Activated B cell treated with CpG ODN at 0.5 μM for 24 hours (primary cell): ENCODE results near the gene LEPR. TPM values are rescaled to one million over a fixed set of nuclear protein-coding genes. Genes with fewer than 3 reads are reported as not detected.

Experiments
- ATAC-seq: fragments of 200-7000 bp; cut with Tn5 transposase; one replicate; pipeline ENCODE4 v1.10.0; 2021; ENCODE audit warnings: low read depth, mild to moderate bottlenecking, moderate library complexity
- CTCF ChIA-PET: fragments of 350-600 bp; sonication (Branson Sonifier 250); formaldehyde crosslinking; loops from one replicate; lab custom pipeline; 2021; ENCODE audit warnings: antibody characterized with exemption; lab: Charles Lee
- POLR2A ChIA-PET: fragments of 350-600 bp; sonication (Branson Sonifier 250); formaldehyde crosslinking; loops from one replicate; lab custom pipeline; 2021; ENCODE audit warnings: antibody characterized with exemption; lab: Charles Lee
- DNase-seq: peaks from one replicate; pipeline ENCODE4 v3.0.0; 2022
- H3K27ac Mint-ChIP-seq: one replicate; pipeline ENCODE4 v1.8.0; 2020; ENCODE audit warnings: mixed read lengths
- H3K27me3 Mint-ChIP-seq: one replicate; pipeline ENCODE4 v1.8.0; 2021; ENCODE audit warnings: mixed read lengths
- H3K36me3 Mint-ChIP-seq: one replicate; pipeline ENCODE4 v1.8.0; 2021; ENCODE audit warnings: low read depth, mixed read lengths
- H3K4me1 Mint-ChIP-seq: one replicate; pipeline ENCODE4 v1.8.0; 2021; ENCODE audit warnings: mixed read lengths
- H3K4me3 Mint-ChIP-seq: one replicate; pipeline ENCODE4 v1.8.0; 2020; ENCODE audit warnings: mild to moderate bottlenecking, mixed read lengths
- H3K9me3 Mint-ChIP-seq: one replicate; pipeline ENCODE4 v1.8.0; 2020; ENCODE audit warnings: mixed read lengths
- intact Hi-C: fragments of 100-400 bp; cut with micrococcal nuclease; formaldehyde crosslinking; loops from one replicate; pipeline ENCODE4 v1.15.1; 2024
- total RNA-seq: library from RNA; stranded (reverse); gene quantifications from 2 replicates; pipeline ENCODE4 v1.2.3, GENCODE V29; 2022
- TF ChIP-seq, protein P1 (sequence below): fragments of 200-600 bp; IDR thresholded peaks from one replicate; pipeline ENCODE4 v1.8.0; 2022; ENCODE audit warnings: antibody characterized with exemption, mild to moderate bottlenecking

The LEPR gene, protein sequence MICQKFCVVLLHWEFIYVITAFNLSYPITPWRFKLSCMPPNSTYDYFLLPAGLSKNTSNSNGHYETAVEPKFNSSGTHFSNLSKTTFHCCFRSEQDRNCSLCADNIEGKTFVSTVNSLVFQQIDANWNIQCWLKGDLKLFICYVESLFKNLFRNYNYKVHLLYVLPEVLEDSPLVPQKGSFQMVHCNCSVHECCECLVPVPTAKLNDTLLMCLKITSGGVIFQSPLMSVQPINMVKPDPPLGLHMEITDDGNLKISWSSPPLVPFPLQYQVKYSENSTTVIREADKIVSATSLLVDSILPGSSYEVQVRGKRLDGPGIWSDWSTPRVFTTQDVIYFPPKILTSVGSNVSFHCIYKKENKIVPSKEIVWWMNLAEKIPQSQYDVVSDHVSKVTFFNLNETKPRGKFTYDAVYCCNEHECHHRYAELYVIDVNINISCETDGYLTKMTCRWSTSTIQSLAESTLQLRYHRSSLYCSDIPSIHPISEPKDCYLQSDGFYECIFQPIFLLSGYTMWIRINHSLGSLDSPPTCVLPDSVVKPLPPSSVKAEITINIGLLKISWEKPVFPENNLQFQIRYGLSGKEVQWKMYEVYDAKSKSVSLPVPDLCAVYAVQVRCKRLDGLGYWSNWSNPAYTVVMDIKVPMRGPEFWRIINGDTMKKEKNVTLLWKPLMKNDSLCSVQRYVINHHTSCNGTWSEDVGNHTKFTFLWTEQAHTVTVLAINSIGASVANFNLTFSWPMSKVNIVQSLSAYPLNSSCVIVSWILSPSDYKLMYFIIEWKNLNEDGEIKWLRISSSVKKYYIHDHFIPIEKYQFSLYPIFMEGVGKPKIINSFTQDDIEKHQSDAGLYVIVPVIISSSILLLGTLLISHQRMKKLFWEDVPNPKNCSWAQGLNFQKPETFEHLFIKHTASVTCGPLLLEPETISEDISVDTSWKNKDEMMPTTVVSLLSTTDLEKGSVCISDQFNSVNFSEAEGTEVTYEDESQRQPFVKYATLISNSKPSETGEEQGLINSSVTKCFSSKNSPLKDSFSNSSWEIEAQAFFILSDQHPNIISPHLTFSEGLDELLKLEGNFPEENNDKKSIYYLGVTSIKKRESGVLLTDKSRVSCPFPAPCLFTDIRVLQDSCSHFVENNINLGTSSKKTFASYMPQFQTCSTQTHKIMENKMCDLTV
- total RNA-seq: 0.51 and 1.00 TPM in 2 replicates

DNA sequence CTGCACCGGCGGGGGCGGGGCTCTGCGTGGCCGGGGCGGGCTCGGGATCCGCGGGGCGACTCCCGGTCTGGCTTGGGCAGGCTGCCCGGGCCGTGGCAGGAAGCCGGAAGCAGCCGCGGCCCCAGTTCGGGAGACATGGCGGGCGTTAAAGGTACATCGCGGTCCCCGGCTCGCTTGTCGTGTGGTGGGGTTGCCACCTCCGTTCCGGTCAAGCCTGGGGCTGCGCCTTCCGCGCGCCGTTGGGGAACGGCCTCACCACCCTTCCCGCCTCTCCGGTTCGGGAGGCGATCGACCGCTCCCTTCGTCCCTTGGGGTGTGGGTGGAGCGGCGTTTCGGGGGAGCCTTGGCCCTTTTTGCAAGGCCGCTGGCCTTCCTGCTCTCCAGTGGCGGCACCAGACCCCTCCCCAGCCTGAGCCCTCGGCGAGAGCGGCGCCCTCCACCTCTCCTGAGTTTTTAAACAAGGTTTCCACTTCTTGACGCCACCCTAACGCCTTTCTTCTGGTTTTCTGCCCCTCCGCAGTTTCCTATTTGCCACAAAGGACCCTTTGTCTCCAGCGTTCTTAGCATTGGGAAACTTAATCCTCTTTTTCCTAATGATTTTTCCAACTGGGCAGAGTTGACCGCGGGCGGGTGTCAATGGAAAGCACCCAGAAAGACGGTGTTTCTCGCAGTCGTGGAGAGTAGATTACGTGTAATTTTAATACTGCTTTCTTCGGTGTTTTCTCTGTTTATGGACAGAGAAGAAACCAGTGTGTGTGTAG is at the start of gene LEPR, which contains the start of gene LEPROT:
Gene LEPR, plus strand, starts transcription at position 79 of the 761 bp plus-strand sequence. CDS start 144,898 bp downstream, outside the sequence.
Gene LEPROT, plus strand, starts transcription at position 79 of the 761 bp plus-strand sequence. Its CDS starts 57 bp downstream, at position 136.
- ATAC-seq (no peak), DNase-seq (no peak)
- peaks cover 6% of the 10 kb centered on the region for H3K27me3 Mint-ChIP-seq
- intact Hi-C loops: loop anchor here (1.0 to 10.0 kb wide), 12 partner anchors 166 to 1918 kb away; partner anchors contain the start of genes DNAI4, EFCAB7, ITGB3BP and JAK1
- peak within 1 kb of the TSS; percentile 91 for H3K27ac Mint-ChIP-seq
- H3K4me1 Mint-ChIP-seq: peaks cover 11% of the 10 kb centered on the region
- H3K4me3 Mint-ChIP-seq: no peak within 1 kb of the TSS
- peaks cover 8% of the 10 kb centered on the region for H3K36me3 Mint-ChIP-seq
- TF ChIP-seq, protein P1, sequence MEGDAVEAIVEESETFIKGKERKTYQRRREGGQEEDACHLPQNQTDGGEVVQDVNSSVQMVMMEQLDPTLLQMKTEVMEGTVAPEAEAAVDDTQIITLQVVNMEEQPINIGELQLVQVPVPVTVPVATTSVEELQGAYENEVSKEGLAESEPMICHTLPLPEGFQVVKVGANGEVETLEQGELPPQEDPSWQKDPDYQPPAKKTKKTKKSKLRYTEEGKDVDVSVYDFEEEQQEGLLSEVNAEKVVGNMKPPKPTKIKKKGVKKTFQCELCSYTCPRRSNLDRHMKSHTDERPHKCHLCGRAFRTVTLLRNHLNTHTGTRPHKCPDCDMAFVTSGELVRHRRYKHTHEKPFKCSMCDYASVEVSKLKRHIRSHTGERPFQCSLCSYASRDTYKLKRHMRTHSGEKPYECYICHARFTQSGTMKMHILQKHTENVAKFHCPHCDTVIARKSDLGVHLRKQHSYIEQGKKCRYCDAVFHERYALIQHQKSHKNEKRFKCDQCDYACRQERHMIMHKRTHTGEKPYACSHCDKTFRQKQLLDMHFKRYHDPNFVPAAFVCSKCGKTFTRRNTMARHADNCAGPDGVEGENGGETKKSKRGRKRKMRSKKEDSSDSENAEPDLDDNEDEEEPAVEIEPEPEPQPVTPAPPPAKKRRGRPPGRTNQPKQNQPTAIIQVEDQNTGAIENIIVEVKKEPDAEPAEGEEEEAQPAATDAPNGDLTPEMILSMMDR: no peak
- POLR2A ChIA-PET: interaction anchor here (0.6 to 2.0 kb wide), 4 partner anchors 166 to 1692 kb away, joined by 4 to 7 read pairs (median 4); partner anchors contain the start of genes DNAI4 and MIER1
- CTCF ChIA-PET: interaction anchor here (0.8 to 1.4 kb wide), 2 partner anchors 8 to 10 kb away, joined by 3 to 4 read pairs; no protein-coding TSS in a partner anchor
- H3K9me3 Mint-ChIP-seq: no peaks in the 10 kb centered on the region

DNA sequence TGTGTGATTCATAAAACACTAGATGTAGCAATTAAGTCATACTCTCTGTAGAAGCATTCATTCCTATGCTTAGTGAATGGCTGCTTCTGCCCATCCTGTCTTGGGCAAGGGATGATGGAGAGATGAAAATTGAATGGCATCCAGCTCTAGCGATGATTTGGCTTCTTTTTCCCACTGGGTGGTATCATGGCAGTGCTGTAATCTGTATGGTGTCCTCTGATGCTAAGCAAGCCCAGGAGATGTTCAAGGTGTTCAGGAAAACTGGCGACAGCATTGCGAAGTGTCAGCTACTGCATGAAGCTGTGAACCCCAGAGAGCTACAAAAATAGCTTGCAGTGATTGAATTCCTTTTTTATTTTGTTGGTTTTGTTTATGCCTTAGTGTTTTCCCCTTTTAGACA is 48.9 kb upstream of the LEPR start:
- H3K4me3 Mint-ChIP-seq: no peak overlapping the region
- ATAC-seq: no peak
- H3K4me1 Mint-ChIP-seq: no peaks in the 10 kb centered on the region
- H3K9me3 Mint-ChIP-seq: no peaks in the 10 kb centered on the region
- CTCF ChIA-PET: no interaction called here
- H3K27ac Mint-ChIP-seq: no peak overlapping the region
- intact Hi-C loops: no loop called here
- POLR2A ChIA-PET: interaction anchor here (0.6 kb wide), 1 partner anchor 37 kb away, joined by 4 read pairs; no protein-coding TSS in a partner anchor
- no peaks in the 10 kb centered on the region for H3K27me3 Mint-ChIP-seq
- TF ChIP-seq, protein P1: no peak
- no peaks in the 10 kb centered on the region for H3K36me3 Mint-ChIP-seq
- no peak for DNase-seq

DNA sequence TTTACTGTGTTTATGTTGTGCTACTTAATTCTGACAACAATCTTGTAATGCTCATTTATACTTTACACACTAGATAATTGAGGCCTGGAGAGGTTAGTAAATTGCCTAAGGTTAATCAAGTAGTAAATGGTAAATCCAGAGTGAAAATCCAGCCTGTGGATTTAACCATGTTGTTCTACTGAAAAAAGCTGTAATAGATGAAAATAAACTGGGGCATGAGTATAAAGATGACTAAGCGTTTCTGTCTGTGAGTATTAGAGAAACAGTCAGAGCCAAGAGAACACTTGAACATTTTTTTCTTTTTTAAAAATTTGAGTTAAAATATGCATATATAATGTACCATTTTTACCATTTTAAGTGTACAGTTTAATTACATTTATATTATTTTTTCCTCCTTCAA is 47.9 kb upstream of the LEPR start:
- ATAC-seq (no peak), DNase-seq (no peak)
- intact Hi-C loops: no loop called here
- no peaks in the 10 kb centered on the region for H3K9me3 Mint-ChIP-seq
- H3K27ac Mint-ChIP-seq: no peak overlapping the region
- H3K27me3 Mint-ChIP-seq: peaks cover 3% of the 10 kb centered on the region
- H3K4me1 Mint-ChIP-seq: no peaks in the 10 kb centered on the region
- H3K36me3 Mint-ChIP-seq: no peaks in the 10 kb centered on the region
- ChIA-PET CTCF (no interaction called here), POLR2A (no interaction called here)
- TF ChIP-seq, protein P1: no peak
- no peak overlapping the region for H3K4me3 Mint-ChIP-seq

DNA sequence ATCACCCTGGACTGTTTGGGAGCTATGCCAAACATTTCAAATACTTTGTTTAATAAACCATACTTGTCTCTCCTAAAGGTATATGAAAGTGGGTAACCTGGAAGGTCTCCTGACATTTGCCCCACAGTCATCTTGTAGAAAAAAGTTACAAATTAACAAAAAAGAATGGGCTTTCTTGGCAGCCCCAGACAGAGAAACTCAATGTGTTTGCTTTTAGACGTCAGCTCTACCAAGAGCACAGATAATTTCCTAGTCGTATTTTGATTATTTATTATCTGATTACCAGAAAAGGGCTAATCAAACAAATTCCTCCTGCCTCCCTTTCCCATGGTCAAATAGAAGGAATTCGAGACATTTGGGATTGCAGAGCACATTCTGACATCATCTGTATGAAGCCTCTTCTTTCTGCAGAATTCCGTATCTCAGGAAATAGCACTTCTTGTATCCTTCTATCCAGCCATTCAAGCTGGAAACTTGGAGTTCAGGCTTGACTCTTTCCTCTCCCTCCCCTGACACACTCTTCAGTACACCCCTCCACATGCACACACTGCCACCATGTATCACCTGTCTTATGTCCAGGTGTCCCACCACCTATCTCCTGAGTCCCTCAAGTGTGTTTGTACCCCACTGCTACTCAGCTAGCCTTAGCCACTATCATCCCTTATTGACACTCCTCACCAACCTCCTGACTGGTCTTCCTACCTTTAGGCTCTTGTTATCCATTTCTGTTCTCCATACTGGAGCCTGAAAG is 42.8 kb upstream of the LEPR start:
- H3K4me3 Mint-ChIP-seq: no peak overlapping the region
- TF ChIP-seq, protein P1: no peak
- no peaks in the 10 kb centered on the region for H3K9me3 Mint-ChIP-seq
- H3K27ac Mint-ChIP-seq: no peak overlapping the region
- H3K36me3 Mint-ChIP-seq: no peaks in the 10 kb centered on the region
- CTCF ChIA-PET: interaction anchor here (0.6 kb wide), 1 partner anchor 53 kb away, joined by 3 read pairs; no protein-coding TSS in a partner anchor
- POLR2A ChIA-PET: no interaction called here
- intact Hi-C loops: no loop called here
- peaks cover 15% of the 10 kb centered on the region for H3K27me3 Mint-ChIP-seq
- ATAC-seq (no peak), DNase-seq (no peak)
- no peaks in the 10 kb centered on the region for H3K4me1 Mint-ChIP-seq
